Activated T-helper 9 cell treated with anti-CD3 and anti-CD28 coated beads, Interleukin-2, amount 50 U/mL, for 16 hours (primary cell): Measurements from ENCODE around the gene SLC39A9.
"Not testable (repeated sequence)": the region's sequence is repeated elsewhere in the genome, so short reads cannot be mapped to it uniquely, and the experiment has no call there.

Experiments
- DNase-seq: peaks from one replicate; pipeline ENCODE4 v3.0.0-alpha.2; 2020; ENCODE audit warnings: low read depth

Gene SLC39A9

DNA sequence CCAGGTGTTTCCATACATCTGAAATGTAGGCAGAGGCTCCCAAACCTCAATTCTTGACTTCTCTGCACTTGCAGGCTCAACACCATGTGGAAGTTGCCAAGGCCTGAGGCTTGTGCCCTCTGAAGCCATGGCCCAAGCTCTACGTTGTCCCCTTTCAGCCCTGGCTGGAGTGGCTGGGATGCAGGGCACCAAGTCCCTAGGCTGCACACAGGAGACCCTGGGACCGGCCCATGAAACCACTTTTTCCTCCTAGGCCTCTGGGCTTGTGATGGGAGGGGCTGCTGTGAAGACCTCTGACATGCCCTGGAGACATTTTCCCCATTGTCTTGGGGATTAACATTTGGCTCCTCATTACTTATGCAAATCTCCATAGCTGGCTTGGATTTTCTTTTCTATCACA, 79.6 kb downstream of the SLC39A9 start:
- not testable (repeated sequence) for DNase-seq

DNA sequence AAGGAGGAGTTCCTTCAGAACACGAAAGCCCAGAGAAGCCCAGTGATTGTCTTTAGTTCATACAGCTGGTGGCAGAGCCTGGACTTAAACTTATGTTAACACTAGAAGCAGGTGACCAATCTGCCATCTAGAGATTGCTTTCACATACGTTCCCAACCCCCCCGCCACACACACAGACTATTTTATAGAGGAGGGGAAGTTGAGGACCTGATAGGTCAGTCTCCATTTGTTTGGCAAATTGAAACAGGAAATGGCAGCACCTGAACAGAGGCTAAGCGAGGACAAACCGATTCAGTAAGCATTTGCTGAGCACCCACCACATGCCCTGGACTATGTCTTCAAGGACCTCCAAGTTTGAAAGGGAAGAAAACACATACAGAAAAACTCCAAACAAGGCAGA, 81.2 kb downstream of the SLC39A9 start:
- no peak for DNase-seq

DNA sequence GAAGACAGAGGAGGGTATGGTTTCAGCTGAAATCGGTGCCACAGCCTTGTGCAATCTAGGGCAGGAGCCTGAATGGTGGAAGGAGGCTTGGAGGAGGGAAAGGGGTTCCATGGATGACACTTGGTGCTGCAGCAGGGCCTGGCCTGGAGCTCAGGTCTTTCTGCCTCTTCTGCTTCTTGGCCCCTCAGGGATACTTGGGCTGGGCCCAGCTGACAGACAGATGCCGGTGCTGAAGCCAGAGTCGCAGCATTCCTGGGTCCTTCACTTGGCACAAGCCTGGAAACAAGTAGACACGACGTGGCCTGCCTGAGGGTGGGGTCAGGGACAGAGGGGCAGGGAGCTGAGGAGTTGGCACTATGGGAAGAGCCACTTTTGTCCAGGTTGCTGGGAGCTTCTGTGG, 81.6 kb downstream of the SLC39A9 start:
- DNase-seq = no peak

DNA sequence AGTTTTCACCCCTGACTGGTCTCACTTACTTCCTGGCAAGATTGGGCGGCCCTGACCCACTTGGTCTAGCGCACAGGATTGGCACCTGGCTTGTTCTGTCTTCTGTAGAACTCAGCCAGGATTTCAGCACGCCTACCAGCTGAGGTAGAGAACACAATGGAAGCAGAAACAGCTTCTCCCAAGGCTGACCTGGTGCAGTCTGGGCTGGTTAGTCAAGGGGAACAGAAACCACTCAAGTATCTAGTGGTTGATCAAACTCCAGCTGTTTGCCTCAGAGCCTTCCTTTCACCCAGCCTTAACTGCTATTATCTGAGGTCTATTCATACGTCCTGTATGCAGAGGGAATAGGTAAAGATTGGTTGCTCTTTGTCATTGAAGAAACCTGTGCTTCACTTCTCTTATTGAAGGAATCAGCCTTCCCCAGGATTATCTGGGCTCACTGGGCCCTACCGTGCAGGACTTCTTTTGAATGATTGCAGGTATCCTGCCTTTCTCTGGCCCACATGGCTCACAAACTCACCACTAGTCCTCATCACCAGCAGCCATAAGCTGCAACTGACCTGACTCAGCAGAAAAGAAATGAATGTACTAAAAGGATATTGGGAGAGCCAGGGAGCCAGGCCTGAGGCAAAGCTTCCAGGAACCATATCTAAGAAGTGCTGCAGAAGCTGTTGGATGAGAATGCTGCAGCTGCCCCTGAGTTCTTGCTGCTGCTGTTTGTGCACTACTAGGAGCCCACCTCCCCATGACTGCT, 83.5 kb downstream of the SLC39A9 start:
- DNase-seq = no peak

DNA sequence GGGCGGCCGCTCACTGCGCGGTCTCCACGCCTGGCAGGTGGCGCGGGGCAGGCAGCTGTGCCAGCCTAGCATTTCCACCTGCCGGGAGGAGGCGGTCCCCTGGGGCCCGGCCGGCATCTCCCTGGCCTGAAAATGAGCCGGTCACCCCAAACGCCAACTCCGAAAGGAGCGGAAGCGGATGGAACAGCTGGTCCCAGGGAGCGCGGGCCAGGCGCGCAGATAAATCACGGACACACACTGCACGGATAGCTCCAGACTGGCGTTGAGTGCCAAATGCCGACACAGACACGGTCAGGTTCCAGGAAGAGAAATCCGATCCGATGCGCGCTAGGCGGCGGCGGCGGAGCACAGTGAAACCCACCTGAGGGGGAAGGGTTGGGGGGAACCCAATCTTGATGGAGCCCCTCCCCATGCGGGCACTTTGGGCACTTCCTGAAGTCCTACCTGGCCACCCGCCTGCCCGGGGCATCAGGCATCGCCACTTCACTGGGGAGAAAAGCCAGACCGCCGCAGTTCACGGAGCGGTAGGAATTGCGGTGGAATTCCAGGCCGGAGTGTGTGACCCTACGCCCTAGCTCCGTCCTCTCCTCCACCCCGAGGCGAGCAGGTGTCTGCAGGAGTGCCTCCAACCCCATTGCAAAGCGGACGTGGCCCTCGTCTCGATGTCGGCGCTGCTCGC, 85.4 kb downstream of the SLC39A9 start:
- DNase-seq = no peak

DNA sequence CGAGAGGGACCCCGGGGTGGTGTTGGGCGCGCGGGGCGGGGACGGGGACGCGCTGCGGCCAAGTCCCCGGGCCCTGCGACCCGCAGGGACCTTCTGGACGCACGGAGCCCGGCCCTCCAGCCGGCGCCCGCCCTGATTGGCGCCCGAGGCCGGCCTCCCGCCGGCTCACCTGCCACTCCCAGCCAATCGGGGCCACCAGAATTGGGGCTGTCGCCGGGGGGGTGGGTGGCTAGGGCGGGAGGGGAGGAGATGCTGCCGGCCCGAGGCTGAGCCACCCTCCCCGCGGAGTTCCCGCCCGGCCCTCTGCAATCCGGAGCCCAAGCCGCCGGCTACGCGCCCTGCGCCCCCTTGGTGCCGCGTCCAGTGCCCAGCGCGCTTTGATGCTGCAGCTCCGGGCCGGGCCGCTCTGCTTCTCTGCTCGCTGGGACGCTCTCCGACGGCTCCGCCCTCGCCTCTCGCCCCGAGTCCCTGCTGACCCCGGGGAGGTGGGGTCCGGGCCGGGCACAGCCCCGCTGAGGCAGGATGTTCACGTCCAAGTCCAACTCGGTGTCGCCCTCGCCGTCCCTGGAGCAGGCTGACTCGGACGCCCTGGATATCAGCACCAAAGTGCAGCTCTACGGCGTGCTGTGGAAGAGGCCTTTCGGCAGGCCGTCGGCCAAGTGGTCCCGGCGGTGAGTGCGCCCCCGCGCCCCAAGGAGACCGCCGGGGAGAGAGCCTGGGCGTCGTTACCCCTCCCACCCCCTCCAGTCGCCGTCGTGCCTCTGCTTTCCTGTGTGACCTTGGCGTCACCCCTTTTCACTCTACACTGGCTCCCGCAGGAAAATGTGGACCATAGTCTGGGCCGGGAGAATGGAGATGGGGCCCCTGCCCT, 86.2 kb downstream of the SLC39A9 start, which contains the start of gene PLEKHD1:
TSS of gene PLEKHD1 (plus strand) at position 285 of the 871 bp plus-strand sequence. CDS start at position 523, 238 bp downstream.
- no peak for DNase-seq

DNA sequence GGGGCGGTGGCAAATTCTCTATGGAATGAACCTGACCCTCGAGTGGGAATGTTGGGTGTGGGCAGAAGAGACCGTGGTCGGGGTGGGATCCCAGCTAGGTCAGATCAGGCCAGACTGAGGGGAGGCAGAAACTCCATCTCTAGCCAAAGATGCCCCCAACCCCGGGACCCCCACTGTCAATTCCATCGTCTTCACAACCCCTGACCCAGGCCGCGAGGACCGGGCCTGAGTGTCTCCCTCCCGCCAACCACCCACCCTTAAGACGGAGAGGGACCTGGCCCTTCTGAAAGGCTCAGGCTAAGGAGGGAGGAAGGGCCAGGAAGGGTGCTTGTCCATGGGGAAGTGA, 86.8 kb downstream of the SLC39A9 start:
- no peak for DNase-seq

DNA sequence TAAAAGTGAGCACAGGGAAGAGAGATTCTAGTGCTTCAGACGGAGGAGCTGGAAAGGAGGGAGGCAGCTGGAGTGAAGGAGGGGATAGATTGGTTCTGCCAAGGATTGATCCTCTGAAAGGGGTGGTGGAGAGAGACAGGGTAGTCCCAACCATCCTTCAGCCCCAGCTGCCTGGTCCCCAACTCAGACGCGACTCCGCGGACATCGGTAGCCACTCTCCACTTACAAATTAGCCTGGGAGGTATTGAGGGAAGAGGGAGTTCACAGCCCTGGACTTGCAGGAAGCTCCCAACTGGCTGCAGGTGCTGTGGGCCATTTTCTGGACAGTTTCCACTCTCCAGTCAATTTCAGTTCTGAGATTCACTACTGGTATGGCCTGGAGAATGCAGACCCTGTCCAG, 87.2 kb downstream of the SLC39A9 start:
- DNase-seq = no peak

DNA sequence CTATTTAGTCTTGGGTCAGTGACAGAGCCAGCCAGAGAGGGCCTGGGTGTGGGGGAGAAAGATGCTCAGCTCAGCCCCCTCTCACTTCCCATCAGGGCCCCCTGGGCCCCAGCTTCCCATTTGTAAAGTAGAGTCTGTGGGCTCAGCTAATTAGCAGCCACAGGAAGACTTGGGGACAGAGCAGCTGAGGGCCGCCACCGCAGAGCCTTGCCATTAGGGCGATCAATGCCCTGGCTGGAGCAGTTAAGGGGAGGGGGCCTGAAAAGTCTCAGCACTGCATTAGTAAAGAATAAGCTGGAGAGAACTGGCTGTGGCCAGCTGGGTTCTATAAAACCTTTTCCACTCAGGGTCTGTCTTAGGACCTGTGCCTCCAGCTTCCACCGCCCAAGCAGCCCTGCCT, 88.7 kb downstream of the SLC39A9 start:
- no peak for DNase-seq

DNA sequence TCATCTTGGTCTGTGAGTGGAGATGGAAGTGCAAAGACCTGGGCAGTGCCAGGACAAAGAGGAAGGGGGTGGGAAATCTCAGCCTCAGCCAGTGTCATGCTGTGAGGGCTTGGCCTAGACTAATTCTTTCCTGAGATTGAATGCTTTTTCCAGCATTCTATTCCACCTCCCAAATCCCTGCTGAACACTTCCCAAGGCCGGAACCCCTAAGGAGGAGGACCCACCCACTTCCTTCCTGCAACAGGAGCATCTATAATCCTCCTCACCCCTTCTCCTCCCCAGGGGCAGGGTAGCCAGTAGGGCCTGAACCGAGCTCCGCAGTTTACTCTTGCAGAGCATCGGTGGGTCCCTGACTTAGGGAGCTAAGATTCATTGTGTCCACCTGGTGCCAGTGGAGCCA, 89.3 kb downstream of the SLC39A9 start:
- DNase-seq = no peak

DNA sequence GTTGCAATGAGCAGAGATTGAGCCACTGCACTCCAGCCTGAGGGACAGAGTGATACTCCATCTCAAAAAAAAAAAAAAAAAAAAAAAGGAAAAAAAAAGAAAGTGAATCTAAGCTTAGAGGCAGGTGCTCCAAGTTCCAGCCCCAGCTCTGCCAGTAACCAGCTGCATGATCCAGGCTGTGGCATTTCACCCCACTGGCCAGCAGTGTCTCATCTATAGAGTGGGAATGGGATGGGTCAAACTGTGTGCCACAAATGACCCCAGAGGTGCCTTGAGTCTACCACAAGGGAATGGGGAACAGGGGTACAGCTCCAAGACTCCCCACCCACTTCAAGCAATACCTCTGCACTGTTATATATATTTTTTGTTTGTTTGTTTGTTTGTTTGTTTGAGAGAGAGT, 91.0 kb downstream of the SLC39A9 start:
- no peak for DNase-seq

DNA sequence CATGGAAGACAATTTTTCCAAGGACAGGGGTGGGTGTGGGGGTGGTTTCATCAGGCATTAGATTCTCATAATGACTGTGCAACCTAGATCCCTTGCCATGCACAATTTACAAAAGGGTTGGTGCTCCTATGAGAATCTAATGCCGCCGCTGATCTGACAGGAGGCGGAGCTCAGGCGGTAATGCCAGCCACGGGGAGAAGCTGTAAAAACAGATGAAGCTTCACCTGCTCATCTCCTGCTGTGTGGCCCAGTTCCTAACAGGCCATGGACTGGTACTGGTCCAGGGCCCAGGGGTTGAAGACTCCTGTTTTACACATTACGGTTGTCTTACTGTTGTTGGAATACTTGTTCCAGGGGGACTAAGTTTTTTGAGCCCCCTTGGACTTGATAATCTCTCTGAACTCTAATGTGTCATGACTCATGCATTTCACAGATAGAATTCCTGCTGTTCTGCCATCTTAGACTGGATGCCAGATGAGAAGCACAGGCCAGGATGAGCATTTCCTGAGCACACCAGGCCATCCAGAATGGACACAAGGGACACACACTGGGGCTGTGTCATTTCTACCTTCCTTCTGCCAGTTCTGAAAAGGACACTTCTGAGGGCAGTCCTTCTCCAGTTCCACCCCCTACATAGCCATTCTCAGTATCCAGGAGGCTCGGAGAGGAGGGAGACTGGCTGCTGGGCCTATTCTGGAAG, 91.9 kb downstream of the SLC39A9 start:
- no peak for DNase-seq

DNA sequence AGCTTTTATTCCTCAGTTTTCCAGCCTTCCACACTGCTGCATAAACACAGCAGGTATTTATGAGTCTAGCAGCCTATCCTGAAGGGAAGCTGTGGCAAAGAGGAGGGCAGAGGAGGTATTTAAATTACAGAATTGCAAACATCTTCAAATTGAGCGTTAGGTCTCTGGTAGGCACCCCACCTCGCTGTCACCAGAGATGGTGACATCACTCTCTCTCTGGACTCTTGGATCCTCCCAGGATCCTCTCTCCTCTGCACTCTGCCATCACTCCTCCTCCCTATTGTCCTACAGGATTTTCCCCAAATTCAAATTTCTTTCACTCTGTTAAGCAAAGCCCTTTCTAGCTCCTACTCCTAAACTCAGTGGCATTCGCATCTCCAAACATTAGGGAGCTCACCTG, 92.7 kb downstream of the SLC39A9 start:
- no peak for DNase-seq

DNA sequence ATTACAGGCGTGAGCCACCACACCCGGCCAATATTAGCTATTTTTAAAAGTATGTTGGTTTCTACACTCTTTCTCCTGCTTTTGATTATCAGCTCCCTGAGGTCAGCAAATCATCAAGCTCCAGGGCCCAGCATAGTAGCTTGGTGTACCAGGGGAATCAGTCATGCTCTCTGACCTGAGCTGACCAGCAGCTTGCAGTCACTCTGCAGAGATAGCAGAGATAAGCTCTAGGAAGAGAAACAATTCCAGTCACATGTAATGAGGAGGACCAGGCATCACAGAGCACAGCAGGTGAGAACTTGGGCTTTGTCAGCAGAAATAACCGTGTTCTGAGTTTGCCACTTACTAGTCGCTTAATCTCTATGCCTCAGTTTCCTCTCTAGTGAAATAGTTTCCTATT, 94.5 kb downstream of the SLC39A9 start:
- DNase-seq = no peak

DNA sequence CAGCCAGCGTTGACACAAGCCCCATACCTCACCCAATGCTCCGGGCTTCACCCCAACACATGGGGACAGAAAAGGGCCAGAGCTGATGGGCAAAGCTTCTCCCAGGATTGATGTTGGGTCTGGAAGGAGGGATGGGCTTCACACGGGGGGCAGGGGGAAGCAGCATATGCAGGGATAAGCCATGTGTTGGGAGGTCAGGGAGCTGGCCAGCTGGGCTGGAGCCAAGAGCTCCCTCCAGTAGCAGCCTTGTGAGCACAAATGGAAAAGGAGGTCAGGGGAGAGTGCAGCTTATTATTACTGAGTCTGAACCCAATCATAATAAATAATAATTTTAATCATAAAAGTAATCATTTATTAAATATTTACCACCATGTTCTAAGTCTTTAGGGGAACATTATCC, 95.3 kb downstream of the SLC39A9 start:
- no peak for DNase-seq

DNA sequence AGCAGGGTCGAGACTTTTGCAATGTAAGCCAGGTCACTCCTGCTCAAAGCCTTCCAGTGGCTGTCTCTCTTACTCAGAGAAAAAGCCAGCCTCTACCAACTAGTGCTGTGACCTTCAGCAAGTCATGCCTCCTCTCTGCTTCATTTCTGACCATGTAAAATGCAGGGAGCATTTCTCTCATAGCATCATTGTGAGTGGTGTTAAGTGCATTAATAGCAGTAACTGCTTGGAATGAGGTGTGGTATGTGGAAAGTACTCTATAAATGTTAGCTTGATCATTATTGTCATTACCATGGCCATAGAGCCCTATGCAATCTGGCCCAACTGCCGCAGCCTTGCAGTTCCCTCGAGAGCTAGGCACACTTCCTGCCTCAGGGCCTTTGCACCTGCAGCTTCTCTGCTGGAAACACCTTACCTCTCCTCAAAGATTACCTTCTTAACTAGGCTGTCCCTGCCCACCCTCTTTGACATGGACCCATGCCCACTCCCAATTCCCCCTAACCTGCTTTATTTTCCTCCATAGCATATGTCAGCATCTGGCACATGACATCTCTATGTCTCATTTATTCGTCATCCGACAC, 96.9 kb downstream of the SLC39A9 start:
- no peak for DNase-seq

DNA sequence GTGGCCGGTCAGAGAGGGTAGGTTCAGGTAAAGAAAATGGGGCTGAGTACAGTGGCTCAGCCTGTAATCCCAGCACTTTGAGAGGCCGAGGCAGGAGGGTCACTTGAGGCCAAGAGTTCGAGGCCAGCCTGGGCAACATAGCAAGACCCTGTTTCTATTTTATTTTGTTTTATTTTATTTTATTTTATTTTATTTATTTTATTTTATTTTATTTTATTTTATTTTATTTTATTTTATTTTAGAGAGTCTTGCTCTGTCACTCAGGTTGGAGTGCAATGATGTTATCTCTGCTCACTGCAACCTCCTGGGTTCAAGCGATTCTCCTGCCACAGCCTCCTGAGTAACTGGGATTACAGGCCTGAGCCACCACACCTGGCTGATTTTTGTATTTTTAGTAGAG, 99.4 kb downstream of the SLC39A9 start:
- DNase-seq = not testable (repeated sequence)

DNA sequence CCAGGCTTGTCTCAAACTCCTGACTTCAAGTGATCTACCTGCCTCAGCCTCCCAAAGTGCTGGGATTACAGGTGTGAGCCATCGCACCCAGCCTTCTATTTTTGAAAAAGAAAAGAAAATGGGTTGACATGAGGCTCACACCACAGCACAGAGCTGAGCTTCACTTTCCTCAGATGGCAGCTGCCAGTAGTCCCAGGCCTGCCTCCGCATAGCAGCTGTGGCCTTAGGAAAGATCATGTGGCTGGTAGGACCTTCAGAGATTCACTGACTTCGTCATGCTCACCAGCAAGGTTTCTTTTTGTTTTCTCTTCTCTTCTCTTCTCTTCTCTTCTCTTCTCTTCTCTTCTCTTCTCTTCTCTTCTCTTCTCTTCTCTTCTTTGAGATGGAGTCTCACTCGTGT, 99.8 kb downstream of the SLC39A9 start:
- not testable (repeated sequence) for DNase-seq

DNA sequence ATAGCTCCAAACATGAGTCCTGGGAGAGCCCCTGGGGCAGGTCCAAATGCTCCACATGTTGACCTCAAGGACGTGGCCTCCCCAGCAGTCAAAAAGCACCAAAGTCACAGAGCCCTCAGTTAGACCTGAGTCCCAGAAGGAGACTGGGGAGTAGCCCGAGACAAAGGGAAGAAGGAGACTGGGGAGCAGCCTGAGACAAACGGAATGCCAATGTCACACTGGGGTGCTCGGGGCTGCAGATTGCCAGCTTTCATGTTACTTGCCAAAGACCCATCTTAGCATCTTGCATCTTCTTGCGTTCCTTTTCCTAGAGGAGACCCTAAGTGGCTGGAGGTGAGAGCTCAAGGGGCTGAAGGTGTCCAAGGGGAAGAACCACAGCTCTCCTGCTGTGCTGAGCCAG, 100.9 kb downstream of the SLC39A9 start:
- DNase-seq = no peak

DNA sequence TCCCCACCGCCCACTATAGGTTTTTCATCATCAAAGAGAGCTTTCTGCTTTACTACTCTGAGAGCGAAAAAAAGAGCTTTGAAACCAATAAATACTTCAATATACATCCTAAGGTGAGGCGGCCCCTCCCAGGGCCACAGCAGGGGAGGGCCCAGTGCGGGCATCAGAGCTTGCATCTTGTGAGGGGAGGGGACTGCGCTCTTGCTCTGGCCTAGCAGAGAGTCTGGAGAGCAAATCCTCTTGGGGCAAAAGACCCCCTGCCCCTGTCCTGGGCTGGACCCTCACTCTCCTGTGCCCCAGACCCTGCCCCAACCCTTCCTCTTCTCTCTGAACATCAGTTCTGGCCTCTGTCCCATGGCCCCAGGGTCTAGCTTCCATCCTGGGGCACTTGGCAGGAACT, 101.6 kb downstream of the SLC39A9 start:
- DNase-seq = no peak

DNA sequence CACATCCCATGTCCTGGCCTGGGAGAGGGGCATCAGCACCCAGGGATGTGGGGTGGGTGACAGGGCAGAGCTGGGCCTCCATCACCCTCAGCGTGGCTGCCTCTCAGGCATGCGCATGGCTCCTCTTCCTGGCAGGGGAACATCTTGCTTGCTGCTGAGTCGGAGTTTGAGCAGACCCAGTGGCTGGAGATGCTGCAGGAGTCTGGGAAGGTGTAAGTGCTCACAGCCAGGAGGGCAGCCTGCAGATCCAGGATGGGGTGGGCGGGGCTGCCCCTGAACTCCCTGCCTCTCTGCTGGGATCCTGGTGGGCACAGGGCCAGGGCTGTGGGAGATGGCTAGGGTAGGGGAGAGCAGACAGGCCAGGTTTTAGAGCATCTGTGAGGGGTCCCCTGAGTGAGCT, 102.2 kb downstream of the SLC39A9 start:
- no peak for DNase-seq

DNA sequence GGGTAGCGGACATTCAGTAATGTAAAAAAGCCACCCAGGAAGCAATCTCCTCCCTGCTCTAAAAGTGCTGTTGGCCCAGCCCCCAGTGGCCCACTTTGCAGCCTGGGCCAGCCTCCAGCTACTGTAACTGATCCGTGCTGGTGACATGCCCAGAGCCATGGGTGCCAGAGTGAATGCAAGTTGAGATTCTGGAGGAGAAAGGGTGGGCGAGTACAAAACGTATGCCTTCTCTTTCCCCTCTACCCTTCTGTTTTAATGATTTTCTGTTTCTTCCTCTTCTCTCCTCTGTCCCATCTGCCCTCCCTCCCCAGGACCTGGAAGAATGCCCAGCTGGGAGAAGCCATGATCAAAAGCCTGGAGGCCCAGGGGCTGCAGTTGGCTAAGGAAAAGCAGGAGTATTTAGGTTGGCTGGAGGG, 102.9 kb downstream of the SLC39A9 start:
- no peak for DNase-seq
